ENCODE measurements around the gene EVX2.

EVX2 gene

DNA sequence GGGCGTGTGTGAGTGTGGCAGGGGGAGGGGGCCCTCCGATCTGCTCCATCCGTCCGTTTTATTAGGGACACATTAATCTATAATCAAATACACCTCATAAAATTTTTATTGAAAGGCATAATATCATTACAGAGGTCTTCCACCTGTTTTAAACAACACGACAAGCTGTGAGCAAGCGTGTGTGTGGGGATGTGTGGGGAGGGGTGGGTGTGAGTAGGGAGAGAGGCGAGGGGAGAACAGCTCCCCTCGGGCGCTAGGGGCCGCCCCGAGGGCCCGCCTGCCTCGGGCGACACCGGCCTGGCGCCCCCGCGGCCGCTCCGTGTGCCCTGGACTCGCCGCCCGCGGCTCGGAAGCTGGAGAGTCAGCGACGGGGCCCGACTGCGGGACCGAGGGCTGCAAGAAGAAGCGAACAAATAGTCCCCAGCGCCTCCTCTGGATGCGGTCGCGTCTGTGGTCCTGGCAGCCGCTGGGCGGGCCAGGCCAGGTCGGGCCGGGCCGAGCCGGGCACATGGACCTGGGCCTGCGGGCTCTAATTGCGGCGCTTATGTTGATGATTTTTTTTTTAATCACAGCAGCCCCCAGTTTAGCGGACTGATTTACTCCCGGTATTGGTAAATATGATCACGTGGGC, 38.4 kb upstream of the EVX2 start:
- Histone ChIP-seq H4K20me1 (ENCODE audit: insufficient read depth) (no peaks in the 10 kb centered on the region), H3K4me2 (no peak overlapping the region), H3K79me2 (ENCODE audit: insufficient read depth, low read depth) (no peaks in the 10 kb centered on the region), H3K27me3 (ENCODE audit: insufficient read depth, low read depth) (no peaks in the 10 kb centered on the region), H3K4me1 (ENCODE audit: low read depth, poor library complexity, severe bottlenecking) (no peaks in the 10 kb centered on the region), H3K9ac (no peak overlapping the region), H3K27ac (no peak overlapping the region), H3K36me3 (ENCODE audit: insufficient read depth) (no peaks in the 10 kb centered on the region), H3K4me3 (IDR thresholded peaks at IDR 0.05; ENCODE audit: insufficient read depth, low read depth, low read length) (no peak overlapping the region), H2AFZ (ENCODE audit: low read depth) (no peak overlapping the region)
- TF ChIP-seq, protein P1, sequence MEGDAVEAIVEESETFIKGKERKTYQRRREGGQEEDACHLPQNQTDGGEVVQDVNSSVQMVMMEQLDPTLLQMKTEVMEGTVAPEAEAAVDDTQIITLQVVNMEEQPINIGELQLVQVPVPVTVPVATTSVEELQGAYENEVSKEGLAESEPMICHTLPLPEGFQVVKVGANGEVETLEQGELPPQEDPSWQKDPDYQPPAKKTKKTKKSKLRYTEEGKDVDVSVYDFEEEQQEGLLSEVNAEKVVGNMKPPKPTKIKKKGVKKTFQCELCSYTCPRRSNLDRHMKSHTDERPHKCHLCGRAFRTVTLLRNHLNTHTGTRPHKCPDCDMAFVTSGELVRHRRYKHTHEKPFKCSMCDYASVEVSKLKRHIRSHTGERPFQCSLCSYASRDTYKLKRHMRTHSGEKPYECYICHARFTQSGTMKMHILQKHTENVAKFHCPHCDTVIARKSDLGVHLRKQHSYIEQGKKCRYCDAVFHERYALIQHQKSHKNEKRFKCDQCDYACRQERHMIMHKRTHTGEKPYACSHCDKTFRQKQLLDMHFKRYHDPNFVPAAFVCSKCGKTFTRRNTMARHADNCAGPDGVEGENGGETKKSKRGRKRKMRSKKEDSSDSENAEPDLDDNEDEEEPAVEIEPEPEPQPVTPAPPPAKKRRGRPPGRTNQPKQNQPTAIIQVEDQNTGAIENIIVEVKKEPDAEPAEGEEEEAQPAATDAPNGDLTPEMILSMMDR (conservative IDR thresholded peaks at IDR 0.05; ENCODE audit: low read depth, low read length): no peak

DNA sequence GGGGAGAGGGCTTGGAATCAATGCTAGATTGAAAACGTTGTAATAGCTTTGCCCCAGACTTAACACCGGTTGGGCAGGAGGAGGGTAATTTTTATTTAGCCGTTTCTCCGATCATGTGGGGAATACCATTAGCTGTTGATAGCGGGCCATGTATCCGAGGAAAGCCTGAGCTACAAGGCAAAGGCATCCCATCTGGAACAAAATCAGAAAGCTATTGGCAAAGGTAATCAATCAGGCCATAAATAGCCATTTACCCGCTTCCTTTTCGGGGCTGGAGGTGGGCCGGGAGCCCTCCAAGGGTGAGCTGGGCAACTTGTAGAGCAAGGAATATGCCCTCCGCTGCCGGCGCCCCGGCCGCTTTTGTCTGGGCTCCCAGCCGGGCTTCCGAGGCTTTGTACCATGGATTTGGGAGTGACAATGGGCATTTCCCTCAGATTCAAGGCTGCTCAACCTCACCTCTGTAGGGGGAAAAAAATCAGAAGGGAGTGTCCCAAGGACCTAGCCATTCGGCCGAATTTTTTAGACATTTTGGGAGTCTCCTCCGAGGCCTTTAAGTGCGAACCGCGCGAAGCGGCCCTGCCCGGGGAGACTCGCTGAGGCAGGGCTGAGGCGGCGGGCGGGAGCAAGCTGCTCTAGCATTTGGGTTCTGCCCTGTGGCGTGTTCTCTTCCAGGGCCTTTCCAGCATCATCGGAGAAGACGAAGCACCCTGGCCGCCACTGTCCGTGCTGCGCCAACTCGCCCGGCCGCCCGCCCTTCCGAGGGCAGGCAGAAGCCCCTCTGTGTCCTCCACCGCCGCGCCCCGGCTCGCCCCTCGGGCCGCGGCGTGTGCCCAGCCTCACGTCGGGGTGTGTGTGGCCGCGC, 37.7 kb upstream of the EVX2 start:
- no peak overlapping the region for H3K9ac ChIP-seq
- no peak overlapping the region for H3K27ac ChIP-seq
- H4K20me1 ChIP-seq (ENCODE audit: insufficient read depth): no peaks in the 10 kb centered on the region
- H3K79me2 ChIP-seq (ENCODE audit: insufficient read depth, low read depth): no peaks in the 10 kb centered on the region
- H3K4me1 ChIP-seq (ENCODE audit: low read depth, poor library complexity, severe bottlenecking): no peaks in the 10 kb centered on the region
- H3K4me2 ChIP-seq: no peak overlapping the region
- TF ChIP-seq, protein P1 (conservative IDR thresholded peaks at IDR 0.05; ENCODE audit: low read depth, low read length): no peak
- no peaks in the 10 kb centered on the region for H3K36me3 ChIP-seq (ENCODE audit: insufficient read depth)
- no peak overlapping the region for H3K4me3 ChIP-seq (IDR thresholded peaks at IDR 0.05; ENCODE audit: insufficient read depth, low read depth, low read length)
- no peaks in the 10 kb centered on the region for H3K27me3 ChIP-seq (ENCODE audit: insufficient read depth, low read depth)
- H2AFZ ChIP-seq (ENCODE audit: low read depth): no peak overlapping the region

DNA sequence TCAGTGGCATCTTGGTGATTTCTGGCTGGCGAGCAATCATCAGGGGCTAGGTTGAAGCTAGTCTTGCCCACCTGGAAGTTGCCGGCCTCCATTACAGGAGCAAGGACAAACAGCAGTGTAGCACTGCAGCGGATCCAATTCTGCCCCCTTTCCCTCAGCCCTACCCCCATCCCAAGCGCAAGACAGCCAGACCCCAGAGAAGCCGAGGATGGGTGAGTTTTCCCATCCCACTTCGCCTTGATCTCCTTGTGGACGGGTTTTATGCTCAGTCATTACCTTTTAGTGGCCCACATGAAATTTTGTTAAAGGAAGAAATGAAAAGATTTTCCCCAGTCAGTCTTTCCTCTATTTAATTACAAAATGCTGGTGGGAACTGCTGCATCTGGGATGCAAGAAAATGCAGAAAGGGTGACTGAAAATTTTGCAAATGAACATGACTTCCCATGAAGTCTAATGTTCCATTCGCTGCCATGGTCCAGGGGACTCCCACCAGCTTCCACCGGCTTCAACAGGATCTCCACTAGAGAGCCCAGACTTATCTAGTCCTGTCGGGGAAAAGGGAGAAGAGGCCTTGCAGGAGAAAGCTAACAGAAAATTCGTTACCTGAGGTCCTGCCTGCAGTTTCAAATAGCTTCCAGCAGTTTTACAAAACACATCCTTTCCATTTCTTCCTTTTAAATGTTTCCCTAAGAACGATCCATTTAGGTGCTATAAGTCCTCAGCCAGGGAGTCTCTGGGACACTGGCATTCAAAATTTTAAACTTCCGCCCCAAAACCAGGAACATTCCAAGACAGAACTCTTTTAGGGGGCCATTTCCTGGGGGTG, 36.8 kb upstream of the EVX2 start:
- Histone ChIP-seq H2AFZ (ENCODE audit: low read depth) (no peak overlapping the region), H3K4me3 (IDR thresholded peaks at IDR 0.05; ENCODE audit: insufficient read depth, low read depth, low read length) (no peak overlapping the region), H3K4me2 (no peak overlapping the region), H3K9ac (no peak overlapping the region), H3K79me2 (ENCODE audit: insufficient read depth, low read depth) (no peaks in the 10 kb centered on the region), H3K27ac (no peak overlapping the region), H3K4me1 (ENCODE audit: low read depth, poor library complexity, severe bottlenecking) (no peaks in the 10 kb centered on the region), H3K27me3 (ENCODE audit: insufficient read depth, low read depth) (no peaks in the 10 kb centered on the region), H4K20me1 (ENCODE audit: insufficient read depth) (no peaks in the 10 kb centered on the region), H3K36me3 (ENCODE audit: insufficient read depth) (no peaks in the 10 kb centered on the region)
- TF ChIP-seq, protein P1 (conservative IDR thresholded peaks at IDR 0.05; ENCODE audit: low read depth, low read length): no peak

DNA sequence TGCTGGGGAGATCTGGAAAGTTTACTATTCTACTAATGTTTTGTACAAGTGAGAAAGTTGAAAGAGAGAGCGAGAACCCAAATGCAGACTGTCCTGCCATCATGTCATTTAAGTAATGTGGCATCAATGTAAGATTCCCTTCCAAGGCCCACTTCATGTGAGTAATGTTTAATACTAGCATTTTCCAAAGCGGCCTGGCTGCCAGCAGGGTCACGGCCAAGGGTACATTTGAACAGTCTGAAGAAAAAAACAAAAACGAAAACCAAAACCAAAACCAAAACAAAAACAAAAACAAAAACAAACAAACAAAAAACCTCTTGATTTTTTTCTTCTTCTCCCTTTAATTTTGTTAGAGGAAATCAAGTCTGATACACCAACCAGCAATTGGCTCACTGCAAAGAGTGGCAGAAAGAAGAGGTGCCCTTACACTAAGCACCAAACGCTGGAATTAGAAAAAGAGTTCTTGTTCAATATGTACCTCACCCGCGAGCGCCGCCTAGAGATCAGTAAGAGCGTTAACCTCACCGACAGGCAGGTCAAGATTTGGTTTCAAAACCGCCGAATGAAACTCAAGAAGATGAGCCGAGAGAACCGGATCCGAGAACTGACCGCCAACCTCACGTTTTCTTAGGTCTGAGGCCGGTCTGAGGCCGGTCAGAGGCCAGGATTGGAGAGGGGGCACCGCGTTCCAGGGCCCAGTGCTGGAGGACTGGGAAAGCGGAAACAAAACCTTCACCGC, 35.0 kb upstream of the EVX2 start:
- Histone ChIP-seq H3K36me3 (ENCODE audit: insufficient read depth) (no peaks in the 10 kb centered on the region), H4K20me1 (ENCODE audit: insufficient read depth) (no peaks in the 10 kb centered on the region), H3K4me3 (IDR thresholded peaks at IDR 0.05; ENCODE audit: insufficient read depth, low read depth, low read length) (no peak overlapping the region), H2AFZ (ENCODE audit: low read depth) (peak overlapping the region; percentile 31), H3K27ac (no peak overlapping the region), H3K79me2 (ENCODE audit: insufficient read depth, low read depth) (no peaks in the 10 kb centered on the region), H3K4me1 (ENCODE audit: low read depth, poor library complexity, severe bottlenecking) (no peaks in the 10 kb centered on the region), H3K27me3 (ENCODE audit: insufficient read depth, low read depth) (no peaks in the 10 kb centered on the region), H3K9ac (no peak overlapping the region), H3K4me2 (peak overlapping the region; percentile 36; the same call in 1 of the 2 replicates)
- TF ChIP-seq, protein P1 (conservative IDR thresholded peaks at IDR 0.05; ENCODE audit: low read depth, low read length): peak; percentile 62

All from KMS-11 (cell line).